ENCODE data around the gene ALDOC.

The ALDOC gene

DNA sequence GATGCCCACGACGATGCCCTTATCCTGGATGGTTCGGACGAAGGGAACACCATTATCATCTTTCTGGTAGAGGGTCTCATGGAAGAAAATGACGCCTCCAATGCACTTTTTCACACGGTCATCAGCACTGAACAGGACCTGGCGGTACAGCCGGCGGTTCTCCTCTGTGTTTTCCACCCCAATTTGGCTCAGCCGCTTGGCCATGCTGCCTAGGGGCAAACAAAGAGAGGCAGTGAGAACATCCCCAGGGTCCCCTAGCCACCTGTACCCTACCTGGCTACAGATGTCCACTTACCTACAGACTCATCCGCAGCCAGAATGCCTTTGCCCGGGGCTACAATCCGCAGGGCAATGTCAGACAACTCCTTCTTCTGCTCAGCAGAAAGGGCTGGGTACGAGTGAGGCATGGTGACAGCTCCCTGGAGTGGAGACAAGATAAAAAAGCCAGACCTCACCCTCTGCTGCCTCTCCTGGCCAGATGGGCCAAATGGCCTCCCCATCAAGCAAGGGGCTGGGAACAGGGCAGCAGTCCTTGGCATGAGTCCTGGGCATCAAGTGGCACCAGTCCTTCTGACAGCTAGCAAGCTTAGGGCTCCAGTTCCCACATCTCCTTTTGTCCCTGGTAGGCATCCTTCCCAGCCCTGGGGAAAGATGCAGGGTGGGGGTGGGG lies 1.4 kb downstream of the ALDOC start:
- peak; percentile 60 to 63 for DNase-seq
- TF ChIP-seq POLR2A (IDR thresholded peaks at IDR 0.05; ENCODE audit: low read length), result no peak
- no peak for TF ChIP-seq GATA1 (IDR thresholded peaks at IDR 0.05; ENCODE audit: low read depth, low read length)

DNA sequence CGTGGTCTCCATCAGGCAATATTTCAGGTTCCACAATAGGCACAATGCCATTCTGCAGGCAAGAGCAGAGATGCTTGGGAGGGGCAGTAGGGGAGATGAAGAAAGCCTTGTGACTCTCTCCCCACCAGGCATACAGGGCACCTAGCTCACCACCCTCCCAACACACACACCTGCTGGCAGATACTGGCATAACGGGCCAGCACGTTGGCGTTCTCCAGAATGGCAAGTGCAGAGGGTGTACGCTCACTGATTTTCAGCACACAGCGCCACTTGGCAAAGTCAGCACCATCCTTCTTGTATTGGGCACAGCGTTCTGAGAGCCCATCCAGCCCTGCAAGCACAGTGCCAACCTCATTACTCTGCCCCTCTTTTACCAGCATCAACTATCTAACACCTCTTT lies 2.2 kb downstream of the ALDOC start:
- TF ChIP-seq POLR2A (IDR thresholded peaks at IDR 0.05; ENCODE audit: low read length) (no peak), GATA1 (IDR thresholded peaks at IDR 0.05; ENCODE audit: low read depth, low read length) (no peak)
- no peak for DNase-seq

DNA sequence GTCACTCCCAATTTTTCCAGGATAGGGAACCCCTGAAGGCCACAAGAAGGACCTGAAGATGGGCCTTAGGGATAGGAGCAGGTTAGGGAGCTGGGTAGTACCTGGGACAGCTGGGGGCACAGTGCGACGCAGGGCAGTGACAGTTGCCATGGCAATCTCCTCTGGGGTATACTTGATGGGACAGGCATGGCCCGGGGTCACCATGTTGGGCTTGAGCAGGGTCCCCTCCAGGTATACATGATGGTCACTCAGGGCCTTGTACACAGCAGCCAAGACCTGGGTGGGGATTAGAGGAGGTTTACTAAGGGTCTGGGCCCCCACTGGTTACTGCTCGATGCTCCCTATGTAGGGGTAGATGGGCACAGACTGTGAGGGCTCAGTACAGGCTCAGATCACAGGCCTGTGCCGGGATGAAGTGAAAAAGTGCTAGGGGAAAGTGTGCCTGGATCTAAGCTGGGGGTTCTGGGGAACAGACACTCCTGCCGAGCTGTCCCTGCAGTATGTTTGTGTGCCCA lies 2.7 kb downstream of the ALDOC start:
- DNase-seq, result no peak
- TF ChIP-seq POLR2A (IDR thresholded peaks at IDR 0.05; ENCODE audit: low read length), result no peak
- no peak for TF ChIP-seq GATA1 (IDR thresholded peaks at IDR 0.05; ENCODE audit: low read depth, low read length)

DNA sequence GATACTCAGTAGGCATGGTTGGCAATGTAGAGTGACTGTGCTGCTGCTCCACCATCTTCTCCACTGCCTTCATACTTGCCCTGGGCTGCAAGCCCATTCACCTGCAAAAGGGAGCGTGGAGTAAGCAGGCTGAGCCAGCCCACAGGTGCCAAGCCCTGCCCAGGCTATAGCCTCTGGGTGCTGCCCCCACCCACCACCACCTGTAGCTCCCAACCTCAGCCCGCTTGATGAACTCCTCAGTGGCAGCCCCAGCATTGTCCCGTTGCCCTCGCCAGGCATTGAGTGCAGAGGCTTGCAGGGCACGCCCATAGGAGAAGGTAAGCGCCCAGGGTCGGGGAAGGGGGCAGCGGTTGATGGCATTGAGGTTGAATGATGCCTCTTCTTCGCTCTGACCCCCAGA lies 3.2 kb downstream of the ALDOC start:
- no peak for DNase-seq
- no peak for TF ChIP-seq POLR2A (IDR thresholded peaks at IDR 0.05; ENCODE audit: low read length)
- no peak for TF ChIP-seq GATA1 (IDR thresholded peaks at IDR 0.05; ENCODE audit: low read depth, low read length)

DNA sequence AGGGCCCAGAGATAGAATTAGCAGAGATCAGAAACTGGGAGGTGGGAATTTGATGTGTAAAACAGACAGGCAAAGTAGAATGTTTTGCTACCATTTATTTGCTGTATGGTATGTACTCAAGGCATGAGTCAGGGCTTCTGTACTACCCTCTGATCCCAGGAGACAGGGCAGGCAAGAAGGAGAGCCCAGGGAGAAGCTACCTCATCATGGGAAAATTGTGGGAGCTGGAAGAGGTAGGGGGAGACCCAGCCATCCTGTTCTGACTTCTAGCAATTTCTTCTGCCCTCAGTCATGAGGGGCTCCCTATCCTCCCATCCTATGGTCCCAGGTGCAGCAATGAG lies 3.7 kb downstream of the ALDOC start:
- no peak for TF ChIP-seq GATA1 (IDR thresholded peaks at IDR 0.05; ENCODE audit: low read depth, low read length)
- no peak for TF ChIP-seq POLR2A (IDR thresholded peaks at IDR 0.05; ENCODE audit: low read length)
- DNase-seq, result no peak

DNA sequence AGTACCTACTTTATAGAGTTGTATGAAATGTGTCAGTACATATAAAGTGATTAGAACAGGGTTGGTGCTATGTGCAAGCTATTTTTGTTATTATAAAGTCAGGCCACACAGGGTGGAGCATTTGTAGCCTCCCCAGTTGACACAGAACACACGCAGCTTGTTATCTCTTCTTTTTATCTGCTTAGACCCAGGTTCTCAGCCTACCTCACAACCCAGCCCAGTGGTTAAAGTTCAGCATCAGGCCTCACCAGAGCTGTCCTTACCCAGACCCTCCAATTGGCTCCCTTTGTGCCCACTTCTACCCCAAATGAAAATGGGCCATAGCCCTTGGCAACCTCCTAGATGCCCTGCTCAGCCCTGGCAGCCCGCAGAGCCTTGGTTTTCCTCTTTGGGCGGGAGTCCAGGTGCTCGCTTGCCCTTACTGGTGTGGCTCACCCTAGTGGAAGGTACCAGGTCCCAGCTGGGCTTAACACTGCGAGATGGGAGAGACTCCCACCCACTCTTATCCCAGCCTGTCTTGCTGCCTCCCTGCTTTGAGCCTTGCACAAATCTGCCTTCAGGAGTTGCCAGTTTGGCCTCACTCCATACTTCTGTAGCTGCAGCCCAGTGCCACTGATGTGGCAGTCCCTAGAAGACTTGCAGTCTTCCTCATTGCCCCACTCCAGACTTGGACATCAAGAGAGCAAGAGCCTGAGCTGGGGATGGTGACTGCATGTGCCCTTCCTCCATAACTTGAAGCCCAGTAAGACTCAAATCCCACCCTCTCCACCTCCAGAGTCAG lies 4.2 kb downstream of the ALDOC start:
- peak; percentile 56 to 68 for DNase-seq
- no peak for TF ChIP-seq GATA1 (IDR thresholded peaks at IDR 0.05; ENCODE audit: low read depth, low read length)
- no peak for TF ChIP-seq POLR2A (IDR thresholded peaks at IDR 0.05; ENCODE audit: low read length)

DNA sequence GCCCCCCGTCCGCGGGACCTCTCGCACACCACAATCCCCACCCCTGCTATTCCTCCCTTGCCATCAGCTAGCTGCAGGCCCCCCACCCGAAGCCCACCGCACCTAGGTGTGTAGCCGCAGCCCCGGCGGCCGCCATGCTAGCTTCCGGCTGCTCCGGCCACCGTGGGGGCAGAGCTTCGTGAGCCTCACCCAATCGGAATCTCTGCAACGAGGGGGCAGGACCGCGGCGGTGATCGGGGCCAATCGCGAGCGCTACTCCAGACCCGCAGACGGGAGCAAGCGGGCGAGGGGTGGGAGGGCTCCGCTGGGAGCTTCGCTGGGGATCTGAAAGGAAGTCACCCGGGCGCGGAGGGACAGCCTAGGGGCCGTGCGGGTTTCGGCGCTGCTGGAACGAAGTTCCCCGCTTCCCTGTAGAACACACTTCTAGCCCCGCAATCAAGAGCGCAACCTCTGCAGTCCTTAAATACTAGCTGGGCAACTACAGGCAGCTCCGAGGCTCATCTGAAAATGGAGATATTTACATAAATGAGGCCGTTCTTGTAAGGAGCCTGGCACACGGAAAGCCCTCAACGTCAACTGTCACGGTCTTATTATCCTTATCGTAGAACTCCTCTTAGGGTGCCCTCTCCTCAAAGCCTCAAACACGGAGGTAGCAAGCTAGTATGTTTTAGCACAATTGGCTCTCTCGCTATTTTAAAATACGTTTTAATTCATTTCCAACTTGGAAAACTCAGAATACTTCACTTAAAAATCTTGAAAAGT lies 5.2 kb downstream of the ALDOC start, which contains the start of gene PIGS:
TSS of gene PIGS (minus strand) at position 164 of the 762 bp plus-strand sequence. CDS start at position 136, 28 bp downstream.
- peak; percentile 93 to 95 for DNase-seq
- TF ChIP-seq POLR2A (IDR thresholded peaks at IDR 0.05; ENCODE audit: low read length) (peak; percentile 79), GATA1 (IDR thresholded peaks at IDR 0.05; ENCODE audit: low read depth, low read length) (no peak)

DNA sequence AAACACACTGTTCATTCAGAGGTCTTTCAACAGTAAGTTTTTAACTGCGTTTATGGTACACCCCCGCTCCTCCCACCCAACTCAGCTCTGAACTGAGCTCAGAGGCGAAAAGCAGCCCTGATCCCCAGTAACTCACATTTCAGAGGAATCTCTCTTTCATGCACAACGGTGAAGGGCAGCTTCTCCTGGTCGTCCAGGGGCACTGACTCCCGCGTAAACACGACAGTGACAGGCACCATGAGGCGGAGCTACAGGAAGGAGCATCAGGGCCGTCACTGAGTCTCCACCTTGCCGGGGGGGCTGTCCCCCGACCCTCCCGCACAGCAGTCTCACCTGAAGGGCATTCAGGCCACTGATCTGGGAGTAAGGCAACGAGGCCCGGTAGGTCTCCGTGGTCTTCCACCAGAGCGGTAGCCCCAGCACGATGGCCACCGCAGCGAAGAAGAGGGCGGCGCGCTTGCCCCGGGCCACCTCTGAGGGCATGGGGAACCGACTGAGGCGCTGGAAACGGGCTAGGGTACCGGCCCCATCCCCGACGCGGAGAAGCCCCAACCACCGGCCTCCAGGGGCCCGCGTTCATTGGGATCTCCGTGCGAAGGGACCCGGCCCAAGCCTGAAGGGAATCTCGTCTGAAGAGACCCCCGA lies 5.9 kb downstream of the ALDOC start:
- no peak for TF ChIP-seq GATA1 (IDR thresholded peaks at IDR 0.05; ENCODE audit: low read depth, low read length)
- no peak for TF ChIP-seq POLR2A (IDR thresholded peaks at IDR 0.05; ENCODE audit: low read length)
- DNase-seq, result peak; percentile 73 to 75

DNA sequence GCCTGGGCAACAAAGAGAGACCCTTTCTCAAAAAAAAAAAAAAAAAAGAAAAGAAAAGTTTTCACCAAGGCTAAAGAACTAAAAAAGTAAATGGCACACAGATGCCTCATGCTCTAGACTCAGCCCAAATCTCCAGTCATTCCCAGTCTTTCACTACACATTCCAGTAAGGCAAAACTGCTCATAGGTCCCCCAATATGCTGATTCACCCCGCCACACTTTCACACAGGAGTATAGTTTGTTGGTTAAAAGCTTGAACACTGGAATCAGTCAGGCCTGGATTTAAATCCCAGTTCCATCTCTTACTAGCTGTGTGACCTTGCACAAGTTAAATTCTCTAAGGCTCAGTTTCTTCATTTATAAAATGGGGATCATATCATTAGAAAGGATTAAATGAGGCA lies 7.2 kb downstream of the ALDOC start:
- DNase-seq, result no peak
- TF ChIP-seq GATA1 (IDR thresholded peaks at IDR 0.05; ENCODE audit: low read depth, low read length) (no peak), POLR2A (IDR thresholded peaks at IDR 0.05; ENCODE audit: low read length) (no peak)

DNA sequence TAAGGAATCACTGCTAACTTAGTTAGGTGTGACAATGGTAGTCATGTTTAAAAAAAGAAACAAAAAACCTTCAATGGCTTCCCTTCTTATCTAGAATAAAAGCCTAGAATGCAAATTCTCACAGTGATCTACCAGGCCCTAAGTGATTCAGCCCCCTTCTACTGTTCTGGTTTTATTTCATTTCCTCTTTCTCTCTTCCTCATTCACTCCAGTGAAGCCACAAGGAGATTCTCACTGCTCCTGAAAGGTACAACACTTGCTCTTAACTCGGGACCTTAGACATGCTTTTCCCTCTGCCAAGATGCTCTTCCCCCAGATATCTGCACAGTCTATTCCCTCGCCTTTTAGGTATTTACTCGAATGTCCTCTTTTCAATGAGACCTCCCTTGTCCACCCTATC lies 9.1 kb downstream of the ALDOC start:
- no peak for DNase-seq
- TF ChIP-seq GATA1 (IDR thresholded peaks at IDR 0.05; ENCODE audit: low read depth, low read length), result no peak
- no peak for TF ChIP-seq POLR2A (IDR thresholded peaks at IDR 0.05; ENCODE audit: low read length)

DNA sequence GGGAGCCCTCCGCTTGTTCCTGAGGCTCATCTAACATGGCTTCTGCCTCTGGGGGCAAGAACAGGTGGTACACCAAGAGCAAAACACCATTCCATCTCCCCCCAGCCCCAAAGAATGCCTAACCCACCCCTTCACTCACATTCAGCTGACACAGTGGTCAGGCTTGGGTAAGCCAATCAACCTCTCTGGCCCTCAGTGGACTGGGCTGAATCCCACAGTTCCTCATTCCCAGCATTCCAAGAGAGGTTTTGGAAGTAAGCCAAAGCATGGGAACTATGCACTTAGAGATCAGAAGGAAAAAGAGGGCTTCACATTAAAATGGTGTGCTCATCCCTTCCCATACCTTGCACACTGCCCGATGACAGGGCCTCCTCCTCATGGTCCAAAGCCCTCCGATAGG lies 13.2 kb downstream of the ALDOC start:
- no peak for DNase-seq
- TF ChIP-seq POLR2A (IDR thresholded peaks at IDR 0.05; ENCODE audit: low read length) (no peak), GATA1 (IDR thresholded peaks at IDR 0.05; ENCODE audit: low read depth, low read length) (no peak)

DNA sequence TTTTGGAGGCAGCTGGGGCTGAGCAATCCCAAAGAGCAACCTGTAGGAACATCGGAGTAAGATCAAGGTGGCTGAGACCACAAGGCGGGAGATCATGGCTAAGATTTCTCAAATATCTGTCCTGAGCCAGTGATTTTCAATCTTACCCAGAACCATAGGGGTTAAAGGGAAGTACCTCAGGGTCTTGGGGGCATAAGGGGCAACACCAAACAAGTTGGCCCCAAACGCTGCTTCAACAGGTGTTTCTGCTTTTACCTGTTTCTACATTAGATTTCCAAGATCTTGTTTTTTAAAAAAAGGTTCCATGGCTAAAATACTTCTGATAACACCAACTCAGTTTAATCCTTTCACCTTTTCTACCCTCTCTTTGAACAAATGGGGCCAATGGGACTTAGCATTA lies 21.7 kb downstream of the ALDOC start:
- TF ChIP-seq GATA1 (IDR thresholded peaks at IDR 0.05; ENCODE audit: low read depth, low read length) (no peak), POLR2A (IDR thresholded peaks at IDR 0.05; ENCODE audit: low read length) (no peak)
- no peak for DNase-seq

DNA sequence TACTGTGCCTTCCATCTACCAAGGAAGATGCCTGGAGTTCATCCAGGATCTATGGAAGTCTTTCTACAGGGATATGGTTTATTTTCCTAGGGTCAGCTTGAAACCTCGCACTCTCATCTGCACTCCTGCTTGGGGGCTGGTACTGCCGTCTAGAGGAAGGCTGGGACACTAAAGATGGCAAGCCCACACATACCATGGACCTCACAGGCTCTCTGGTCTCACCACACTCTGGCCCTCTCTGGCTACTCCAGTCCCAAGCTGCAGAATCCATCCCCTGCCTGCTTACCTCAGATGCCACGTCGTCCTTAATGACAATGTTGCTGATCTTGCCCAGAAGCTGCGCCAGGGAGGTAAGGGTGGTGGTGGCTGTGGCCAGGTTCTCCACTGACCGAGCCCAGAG lies 22.1 kb downstream of the ALDOC start:
- no peak for TF ChIP-seq POLR2A (IDR thresholded peaks at IDR 0.05; ENCODE audit: low read length)
- TF ChIP-seq GATA1 (IDR thresholded peaks at IDR 0.05; ENCODE audit: low read depth, low read length), result no peak
- no peak for DNase-seq

Data from erythroblast (primary cell).